GM19240 (cell line): Measurements from ENCODE around the gene KRTAP10-9.
"Not testable (repeated sequence)": the region's sequence is repeated elsewhere in the genome, so short reads cannot be mapped to it uniquely, and the experiment has no call there.

Experiments used
- DNase-seq: peaks from one replicate; pipeline ENCODE4 v3.0.0; 2011; ENCODE audit warnings: low spot score; ENCODE audit not compliant: insufficient read length

Gene KRTAP10-9

GRCh38 chr21:44638506-44639330 is 11.8 kb downstream of the KRTAP10-9 start:
- DNase-seq: not testable (repeated sequence)

GRCh38 chr21:44639331-44639655 is 12.4 kb downstream of the KRTAP10-9 start:
- DNase-seq: no peak

GRCh38 chr21:44640761-44641160 is 13.9 kb downstream of the KRTAP10-9 start:
- DNase-seq: no peak

GRCh38 chr21:44643741-44644310 is 16.9 kb downstream of the KRTAP10-9 start:
- DNase-seq: no peak

- no peak for DNase-seq
Measured at GRCh38 chr21:44644878-44645277, 18.0 kb downstream of the KRTAP10-9 start.

- not testable (repeated sequence) for DNase-seq
Measured at GRCh38 chr21:44646366-44647221, 19.7 kb downstream of the KRTAP10-9 start, which contains the start of gene KRTAP10-11. Gene KRTAP10-11 (plus strand): TSS chr21:44646414. CDS start chr21:44646459, 45 bp downstream.

GRCh38 chr21:44647222-44647552 is 20.3 kb downstream of the KRTAP10-9 start:
- DNase-seq: no peak

GRCh38 chr21:44648557-44649311 is 21.8 kb downstream of the KRTAP10-9 start:
- no peak for DNase-seq

GRCh38 chr21:44649521-44650100 is 22.7 kb downstream of the KRTAP10-9 start:
- DNase-seq: no peak

- DNase-seq: no peak
Measured at GRCh38 chr21:44650265-44650972, 23.5 kb downstream of the KRTAP10-9 start.

GRCh38 chr21:44650973-44651675 is 24.2 kb downstream of the KRTAP10-9 start:
- no peak for DNase-seq

- DNase-seq: no peak
Measured at GRCh38 chr21:44653123-44653522, 26.2 kb downstream of the KRTAP10-9 start.

GRCh38 chr21:44653656-44654575 is 27.0 kb downstream of the KRTAP10-9 start:
- no peak for DNase-seq

- DNase-seq: no peak
Measured at GRCh38 chr21:44654576-44655175, 27.8 kb downstream of the KRTAP10-9 start, which contains the start of gene KRTAP12-4. Gene KRTAP12-4 (minus strand): TSS chr21:44654659. CDS start chr21:44654614, 45 bp downstream.

- DNase-seq: no peak
Measured at GRCh38 chr21:44656868-44657267, 30.0 kb downstream of the KRTAP10-9 start.

- DNase-seq: no peak
Measured at GRCh38 chr21:44657635-44658540, 31.0 kb downstream of the KRTAP10-9 start, which contains the start of gene KRTAP12-3. Gene KRTAP12-3 (plus strand): TSS chr21:44657932. CDS start chr21:44657980, 48 bp downstream.

- no peak for DNase-seq
Measured at GRCh38 chr21:44658541-44658910, 31.6 kb downstream of the KRTAP10-9 start.
